GM18507 (cell line): Measurements from ENCODE around the gene F5.

ENCODE experiments used
- DNase-seq: peaks from one replicate; pipeline ENCODE4 v3.0.0; 2011; ENCODE audit warnings: low read depth; ENCODE audit not compliant: insufficient read length; ENCODE audit errors: extremely low spot score
- FAIRE-seq: peaks from 2 replicates; lab custom pipeline; 2011; peaks lifted over from hg19 to GRCh38; lab: Jason Lieb, UNC

The F5 gene

DNA sequence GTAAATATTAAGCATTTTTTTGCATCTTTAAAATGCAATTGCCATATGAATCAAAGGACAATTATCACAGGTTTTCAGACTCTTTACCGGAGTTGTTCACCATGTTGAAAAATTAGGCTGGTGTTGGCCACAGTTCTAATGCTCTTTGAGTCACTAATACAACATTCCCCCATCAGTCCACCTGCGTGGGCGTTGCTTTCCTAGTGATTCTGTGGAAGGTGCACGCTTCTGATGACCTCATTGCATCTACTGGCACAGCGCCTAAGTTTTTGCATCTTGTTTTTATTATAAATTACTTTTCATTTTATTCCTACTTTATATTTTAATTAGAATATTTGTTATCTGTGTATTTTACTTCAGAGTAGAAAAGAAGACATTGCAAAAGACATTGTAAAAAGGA is 4.7 kb upstream of the F5 start:
- no peak for FAIRE-seq
- DNase-seq: no peak

DNA sequence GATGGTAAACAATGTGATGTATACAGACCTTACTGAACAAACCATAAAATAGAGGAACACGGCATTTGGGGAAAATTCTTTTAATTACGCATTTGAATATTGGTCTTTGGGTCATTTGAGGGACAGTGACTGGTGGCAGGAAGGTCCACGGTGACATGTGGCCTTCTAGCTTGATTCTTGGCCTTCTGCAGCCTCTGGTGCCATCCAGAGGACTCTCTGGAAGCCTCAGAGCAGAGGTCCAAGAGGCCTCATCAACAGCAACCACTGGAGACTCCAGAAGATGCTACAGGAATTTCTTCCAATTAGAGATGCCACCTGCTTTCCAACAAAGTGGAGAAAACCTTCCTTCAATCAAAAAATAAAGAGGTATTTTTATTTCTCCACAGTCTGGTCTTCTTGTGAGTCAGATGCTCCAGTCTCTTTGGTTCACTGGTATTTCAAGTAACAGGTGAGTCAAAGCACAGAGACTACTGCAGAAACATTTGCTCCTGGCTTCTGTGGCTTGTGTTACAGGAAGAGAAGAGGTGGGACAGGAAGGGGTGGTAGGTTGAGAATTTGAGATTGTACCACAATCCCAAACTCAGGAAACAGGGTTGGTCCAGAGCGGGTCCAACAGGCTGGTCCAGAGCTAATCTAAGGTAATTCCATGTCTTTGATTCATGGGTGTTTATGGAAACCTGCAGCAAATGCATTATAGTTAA is 2.7 kb upstream of the F5 start:
- FAIRE-seq: no peak

DNA sequence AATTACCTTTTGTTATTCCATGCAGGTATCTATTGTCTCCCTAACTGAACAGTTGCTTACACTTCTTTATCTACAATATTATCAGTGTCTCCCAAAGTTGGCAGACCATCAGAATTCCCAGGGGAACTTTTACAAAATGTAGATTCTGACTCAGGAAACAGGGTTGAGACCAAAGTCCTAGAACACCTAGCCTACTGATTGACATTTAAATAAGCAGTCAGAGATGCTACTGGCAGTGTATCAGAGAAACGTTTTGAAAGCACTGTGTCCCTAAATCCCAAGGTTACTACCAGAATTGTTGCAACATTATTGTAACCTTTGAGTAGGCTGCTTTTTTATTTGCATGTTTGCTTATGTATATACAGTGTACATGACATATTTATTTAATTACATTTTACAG is 1.8 kb upstream of the F5 start:
- FAIRE-seq: no peak
- no peak for DNase-seq

More for the DNA sequence above, 2.7 kb upstream of the F5 start:
- DNase-seq: no peak

DNA sequence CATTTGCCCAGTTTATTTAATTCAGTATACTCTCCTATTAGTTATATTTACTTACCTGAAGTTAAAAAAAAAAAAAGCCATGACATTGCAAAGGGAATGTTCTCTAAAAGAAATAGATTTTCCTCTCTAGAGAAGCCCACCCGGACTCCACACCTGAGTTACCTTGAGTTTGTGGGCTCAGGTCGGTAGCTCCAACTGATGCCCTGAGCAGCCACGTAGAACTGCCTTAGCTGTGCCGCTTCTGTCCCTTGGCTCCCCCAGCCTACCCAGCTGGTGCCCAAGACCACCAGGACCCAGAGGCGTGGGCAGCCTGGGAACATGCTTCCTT is 250 bp downstream of the F5 start:
- FAIRE-seq (no peak), DNase-seq (no peak)

DNA sequence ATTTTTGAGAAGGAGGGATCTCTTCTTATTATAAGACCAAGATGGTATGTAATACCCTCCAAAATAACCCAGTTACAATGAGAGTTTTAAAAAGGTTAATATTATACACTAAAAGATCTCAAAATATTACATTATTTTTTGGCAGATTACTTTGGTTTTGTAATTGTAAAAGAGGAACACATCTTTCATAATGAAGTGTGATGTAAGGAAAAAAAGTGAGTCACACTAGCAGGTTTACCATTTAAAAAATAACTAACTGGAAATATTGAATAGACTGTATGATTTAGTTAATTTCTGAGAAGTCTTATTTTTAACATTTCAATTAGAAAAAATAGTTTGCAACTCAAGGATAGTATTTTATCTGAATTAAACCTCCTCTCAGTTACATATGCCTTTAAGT is 1.1 kb downstream of the F5 start:
- DNase-seq: no peak
- no peak for FAIRE-seq

DNA sequence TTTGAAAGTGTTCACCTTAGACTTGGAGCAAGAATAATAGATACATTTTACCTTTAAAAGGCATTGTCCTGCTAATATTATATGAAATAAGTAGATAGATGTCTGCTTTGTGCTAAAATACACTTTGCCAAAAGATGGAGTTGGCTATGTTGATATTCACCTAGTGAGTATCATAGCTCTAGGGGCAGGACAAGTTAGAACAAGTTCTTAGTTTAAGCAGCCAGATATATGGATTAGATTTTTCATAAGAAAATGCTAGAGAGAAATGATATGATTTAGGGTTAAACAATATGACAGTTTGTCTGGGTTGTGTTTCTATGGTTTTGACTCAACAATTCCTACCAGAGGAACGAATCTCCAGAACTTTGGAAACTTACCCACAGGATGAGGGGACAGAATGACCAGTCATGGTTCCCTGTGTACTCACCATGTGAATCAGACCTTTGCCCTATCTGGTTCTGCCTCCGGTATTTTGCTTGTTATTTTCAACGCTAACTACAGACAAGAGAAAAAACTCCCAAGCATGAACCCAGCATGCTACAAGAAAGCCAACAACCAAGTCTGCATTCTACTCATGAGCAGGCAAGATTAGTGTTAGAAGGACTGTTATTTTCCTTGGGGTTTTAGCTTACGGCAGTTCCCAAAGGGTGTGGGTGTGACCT is 1.7 kb downstream of the F5 start:
- FAIRE-seq (no peak), DNase-seq (no peak)

DNA sequence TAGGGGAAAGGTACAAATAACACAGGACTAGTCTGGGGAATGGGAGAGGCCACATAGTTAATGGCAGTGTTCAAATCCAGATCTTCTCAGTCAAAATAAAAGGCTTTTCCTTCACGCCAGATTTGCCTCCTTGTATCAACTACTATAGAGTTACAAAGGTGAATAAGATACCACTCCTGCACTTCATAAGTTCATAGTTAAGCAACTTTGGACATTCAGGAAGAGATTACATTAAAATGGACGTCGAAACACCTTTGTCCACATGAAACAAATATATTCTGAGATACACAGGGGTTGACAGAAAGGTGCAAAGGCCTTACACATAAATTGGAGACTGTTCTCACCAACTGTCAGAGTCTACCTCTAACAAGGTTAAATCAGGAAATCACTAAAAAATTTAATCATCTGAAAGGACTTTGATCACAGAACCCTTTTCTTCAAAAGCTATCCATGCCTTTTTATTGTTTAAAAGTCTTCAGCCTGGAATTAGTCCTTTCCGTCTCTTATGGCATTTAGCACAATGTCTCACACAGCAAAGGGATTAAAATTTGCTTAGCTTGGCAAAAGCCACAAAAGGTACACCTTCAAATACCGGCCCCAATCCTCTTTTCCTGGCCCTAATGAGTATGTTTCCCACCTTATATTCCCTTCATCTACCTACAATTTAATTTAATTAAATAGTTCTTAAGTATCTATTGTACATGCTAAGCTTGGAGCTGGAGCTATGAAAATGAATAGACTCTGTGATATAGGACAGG is 8.1 kb downstream of the F5 start:
- no peak for FAIRE-seq
- no peak for DNase-seq

DNA sequence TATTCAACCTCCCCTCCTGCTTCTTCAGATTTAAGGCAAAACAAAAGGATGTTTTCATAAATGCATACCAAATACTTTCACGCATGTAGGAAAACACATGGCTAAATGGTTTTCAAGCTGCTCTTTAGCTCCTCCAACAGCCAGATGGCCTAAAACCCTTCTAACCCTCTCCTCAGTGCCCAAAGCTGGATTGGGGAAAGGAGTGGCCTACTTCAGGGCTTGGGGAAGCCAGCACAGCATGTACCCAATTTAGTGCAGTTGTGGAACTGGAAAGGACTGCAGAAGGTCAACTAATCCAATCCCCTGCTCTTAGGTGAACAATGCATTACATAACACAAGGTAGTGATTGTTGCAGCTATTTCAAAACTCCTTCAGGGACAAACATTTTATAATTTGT is 9.3 kb downstream of the F5 start:
- no peak for DNase-seq
- no peak for FAIRE-seq

DNA sequence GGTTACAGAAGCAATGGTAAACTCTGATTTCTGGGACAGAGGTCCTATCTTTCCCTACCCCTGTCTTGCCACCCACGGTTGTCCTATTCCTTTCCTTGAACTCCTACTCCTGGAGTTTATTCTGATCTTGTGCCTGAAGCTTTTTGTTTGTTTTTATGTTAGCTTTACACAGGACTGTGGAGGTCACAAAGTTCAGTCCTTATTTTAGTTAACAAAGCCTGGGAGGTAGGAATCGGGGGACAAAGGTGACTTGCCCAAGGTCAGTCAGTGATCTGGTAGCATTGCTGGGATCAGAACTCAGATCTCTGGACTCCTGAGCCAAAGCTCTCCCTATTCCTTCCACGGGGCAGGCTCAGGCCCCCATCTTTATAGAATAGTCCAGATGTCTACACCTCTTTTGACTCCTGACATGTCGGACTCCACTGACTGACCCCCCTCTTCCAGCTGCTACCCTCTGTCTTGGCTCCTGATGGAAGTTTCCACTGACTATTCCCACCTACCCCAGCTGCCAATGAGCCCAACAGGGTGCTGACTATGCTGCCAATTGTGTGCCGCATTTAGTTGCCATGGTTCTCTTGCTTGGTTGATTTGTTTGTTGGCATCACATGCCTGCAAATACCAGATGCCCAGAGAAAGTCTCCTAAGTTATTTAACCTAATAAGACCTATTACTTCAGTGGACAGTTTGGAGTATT is 9.9 kb downstream of the F5 start:
- DNase-seq: no peak
- FAIRE-seq: no peak

DNA sequence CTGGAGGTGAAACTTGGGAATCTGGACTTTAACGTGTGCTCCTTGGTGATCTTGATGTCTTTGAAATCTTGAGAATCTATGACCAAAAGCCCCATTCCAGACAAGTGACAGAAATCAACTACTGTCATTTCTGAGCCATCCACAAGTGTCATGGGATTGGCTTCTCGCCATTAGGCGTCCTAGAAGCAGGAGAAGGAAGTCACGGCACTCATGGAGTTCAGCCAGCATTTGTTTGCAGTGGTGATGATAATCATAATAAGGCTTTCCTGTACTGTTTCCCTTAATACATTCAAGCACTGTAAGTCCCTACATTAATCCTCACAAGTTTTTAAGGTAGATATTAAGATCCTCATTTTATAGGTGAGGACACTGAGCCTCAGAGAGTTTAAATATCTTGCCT is 11.9 kb downstream of the F5 start:
- FAIRE-seq (no peak), DNase-seq (no peak)

DNA sequence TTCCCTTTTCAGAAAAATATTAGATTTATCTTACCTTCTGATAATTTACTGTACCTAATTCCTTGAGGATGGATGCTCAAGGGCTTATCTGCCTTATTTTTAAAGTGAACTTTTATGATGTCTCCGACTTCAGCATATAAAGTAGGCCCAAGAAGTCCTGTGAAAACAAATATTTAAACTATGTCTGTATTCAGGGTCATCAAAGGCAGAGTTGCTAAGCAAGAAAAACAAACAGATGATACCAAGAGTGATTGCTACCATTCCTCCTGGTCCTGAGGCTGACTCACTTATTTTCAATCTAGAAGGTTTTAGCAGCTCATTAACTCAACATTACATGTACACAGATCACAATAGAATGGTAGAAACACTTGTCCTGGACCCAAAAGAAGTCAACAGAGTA is 14.1 kb downstream of the F5 start:
- DNase-seq (no peak), FAIRE-seq (no peak)

DNA sequence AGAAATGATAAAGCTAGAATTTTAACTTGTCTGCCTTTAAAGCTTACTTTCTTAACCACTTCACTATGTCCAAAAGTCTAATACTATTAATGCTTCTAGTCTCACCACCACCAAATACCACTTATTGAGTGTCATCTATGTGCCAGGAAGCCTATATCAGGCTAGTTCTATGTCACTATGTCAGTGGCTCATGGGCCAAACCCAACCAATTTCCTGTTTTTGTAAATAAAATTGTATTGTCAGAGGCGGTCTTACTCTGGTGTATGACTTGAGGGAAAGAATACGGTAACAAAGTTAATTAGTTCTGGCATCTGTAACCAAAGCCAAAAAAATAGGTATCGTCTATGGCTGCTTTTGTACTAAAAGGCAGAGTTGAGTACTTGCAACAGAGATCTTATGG is 14.8 kb downstream of the F5 start:
- DNase-seq: no peak
- FAIRE-seq: no peak

DNA sequence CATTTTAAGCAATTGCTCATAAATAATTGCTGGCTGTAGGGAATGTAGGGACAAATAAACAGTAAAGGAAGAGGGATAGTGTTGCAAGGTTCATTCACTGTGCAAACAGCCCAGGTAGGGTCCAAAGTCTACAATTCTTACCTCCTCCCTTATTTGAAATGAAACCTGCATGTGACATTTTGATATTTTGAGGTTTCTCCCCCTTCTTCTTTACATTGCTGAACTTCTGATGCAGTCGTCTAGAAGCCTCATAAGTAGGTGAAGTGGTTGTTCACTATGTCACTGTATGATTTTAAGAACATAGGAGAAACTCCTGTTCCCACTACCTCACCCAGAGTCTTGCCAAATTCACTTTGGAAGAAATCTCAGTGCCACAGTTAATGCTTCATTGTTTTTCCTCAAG is 16.1 kb downstream of the F5 start:
- no peak for DNase-seq
- FAIRE-seq: no peak

DNA sequence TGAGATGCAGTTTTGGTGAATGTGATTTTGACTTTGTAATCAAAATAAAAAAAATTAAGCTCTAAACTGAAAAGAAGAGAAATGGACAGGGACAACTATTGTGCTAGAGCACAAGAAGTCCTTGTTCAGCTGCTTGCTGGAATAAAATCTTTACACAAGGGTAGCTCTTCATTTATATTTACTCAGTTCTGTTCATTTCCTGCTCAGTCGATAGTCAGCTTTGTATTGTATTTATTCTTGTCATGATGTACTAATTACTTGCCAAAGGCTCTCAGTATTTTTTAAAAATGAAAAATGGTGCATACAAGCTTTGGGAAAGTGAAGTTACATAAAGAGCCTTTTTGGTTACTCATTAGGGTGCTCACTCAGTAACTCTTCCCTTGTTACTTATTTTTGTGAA is 17.8 kb downstream of the F5 start:
- FAIRE-seq (no peak), DNase-seq (no peak)

DNA sequence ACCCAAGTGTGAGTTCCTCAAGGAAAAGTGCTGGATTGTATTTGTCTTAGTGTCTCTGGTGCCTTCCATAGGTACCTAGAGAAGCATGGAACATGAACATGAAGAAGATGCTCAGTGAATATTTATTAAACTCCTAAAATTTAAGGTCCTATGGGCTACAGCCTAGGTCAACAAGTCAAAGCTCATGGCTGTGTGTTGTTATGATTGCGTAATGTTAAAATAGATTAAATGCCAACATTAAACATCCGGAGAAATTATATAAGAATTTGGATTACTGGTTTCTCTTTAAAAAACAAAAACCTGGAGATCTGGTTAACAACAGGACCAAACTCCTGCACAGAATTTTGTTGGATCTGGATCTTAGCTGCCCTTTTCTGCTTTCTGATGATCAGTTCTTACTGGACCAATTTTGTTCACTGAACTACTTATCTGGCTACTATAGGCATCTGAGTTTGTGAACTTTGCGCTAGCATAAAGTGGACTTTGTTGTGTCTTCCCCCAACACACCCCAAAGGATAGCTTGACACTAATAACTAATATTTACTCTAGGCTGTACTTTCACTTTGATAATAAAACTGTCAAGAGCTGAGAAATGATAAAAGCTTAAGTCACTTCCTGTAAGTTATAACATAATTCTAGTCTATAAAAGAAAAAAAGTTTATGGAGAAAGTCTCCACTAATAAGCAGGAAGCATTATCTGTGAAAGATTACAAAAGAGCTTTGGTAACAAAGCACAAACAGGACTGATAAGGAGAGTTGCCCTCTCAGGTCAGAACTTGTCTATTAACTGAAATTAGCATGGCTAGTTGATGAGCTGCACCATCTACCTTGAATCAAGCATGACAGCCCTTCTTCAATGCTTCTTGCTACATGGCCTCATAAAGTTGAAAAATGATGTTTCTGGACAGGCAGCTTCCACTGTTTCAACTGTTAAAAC is 20.7 kb downstream of the F5 start:
- FAIRE-seq (no peak), DNase-seq (no peak)

DNA sequence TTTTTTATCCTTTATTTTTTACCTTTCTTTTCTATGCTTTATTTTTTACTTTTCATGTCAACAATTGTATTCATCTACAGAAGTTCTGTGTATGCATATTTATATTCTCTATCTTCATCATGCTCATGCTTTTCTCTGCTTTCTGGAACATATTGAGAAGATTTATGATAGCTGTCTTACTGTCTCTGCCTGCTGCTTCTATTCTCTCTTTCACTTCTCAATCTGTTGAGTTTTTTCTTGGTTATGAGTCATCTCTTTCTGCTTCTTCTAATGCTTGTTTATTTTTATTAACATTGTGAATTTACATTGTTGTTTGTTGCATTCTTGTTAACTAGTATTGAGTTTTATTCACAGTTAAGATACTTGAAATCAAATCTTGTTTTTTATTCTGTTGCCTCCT is 22.6 kb downstream of the F5 start:
- DNase-seq: no peak
- no peak for FAIRE-seq

DNA sequence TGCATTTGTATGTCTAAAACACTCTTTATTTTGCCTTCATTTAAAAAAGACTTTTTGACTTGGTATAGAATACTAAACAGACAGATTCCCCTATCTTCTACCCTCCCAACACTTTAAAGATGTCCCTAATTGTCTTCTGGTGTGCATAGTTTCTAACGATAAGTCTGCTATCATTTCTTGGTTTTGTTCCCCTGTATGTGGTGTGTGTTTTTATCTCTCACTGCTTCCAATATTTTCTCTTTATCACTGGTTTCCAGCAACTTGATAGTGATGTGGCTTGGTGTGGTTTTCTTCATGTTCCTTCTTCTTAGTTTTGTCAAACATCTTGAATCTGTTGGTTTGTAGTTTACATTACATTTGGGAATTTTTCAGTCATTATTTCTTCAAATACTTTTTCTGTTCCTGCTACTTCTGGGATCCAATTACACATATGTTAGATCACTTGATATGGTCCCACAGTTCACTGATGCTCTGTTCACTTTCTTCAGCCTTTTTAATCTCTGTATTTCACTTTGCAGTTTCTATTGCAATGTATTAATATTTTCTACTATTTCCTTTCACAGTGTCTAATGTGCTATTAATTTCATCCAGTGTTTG is 23.2 kb downstream of the F5 start:
- no peak for DNase-seq
- FAIRE-seq: no peak

DNA sequence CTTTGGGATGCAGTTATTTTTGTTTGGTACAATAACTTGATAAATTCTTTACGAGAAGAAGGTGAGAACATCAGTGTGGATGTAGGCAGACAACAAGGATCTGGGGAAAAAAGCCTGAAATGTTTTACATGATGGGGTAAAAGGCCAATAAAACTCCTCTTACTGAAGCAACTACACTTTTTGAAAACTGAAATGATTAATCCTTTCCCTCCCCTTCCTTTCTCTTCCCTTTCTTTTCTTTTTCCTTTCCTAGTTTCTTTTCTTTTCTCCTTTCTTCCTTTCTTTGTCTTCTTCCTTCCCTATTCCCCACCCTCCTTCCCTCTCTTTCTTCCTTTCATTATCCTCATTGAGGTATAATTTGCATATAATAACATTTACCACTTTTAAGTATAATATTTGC is 24.6 kb downstream of the F5 start:
- no peak for DNase-seq
- FAIRE-seq: no peak

DNA sequence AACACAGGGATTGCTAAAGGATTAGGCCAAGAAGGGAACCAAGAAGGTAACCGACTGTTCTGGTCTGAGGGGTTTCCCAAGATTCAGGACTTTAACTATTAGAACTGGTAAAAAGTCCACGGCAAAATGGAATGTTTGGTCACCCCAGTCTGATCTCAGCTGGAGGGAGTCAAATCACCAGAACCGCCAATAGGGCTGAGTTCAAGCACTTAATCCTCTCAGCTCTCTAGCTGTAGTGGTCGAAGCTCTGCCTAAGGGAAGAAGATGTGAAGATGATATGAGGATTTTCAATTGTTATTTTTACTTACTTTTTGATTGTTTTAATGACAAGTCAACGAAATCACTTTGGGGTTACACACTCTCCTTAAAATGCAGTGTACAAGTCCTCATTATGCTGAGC is 29.1 kb downstream of the F5 start:
- DNase-seq: no peak
- no peak for FAIRE-seq
